Kidney epithelial cell (primary cell): Measurements from ENCODE around the gene CNTN5. TPM values are rescaled to one million over a fixed set of nuclear protein-coding genes. Genes with fewer than 3 reads are reported as not detected.

Source experiments
- DNase-seq: peaks from one replicate; pipeline ENCODE4 v3.0.0-alpha.2; 2010; ENCODE audit warnings: low read depth
- H3K27me3 ChIP-seq: 2 replicates; pipeline ENCODE4 v1.6.0; 2011; ENCODE audit warnings: low read length; ENCODE audit not compliant: control insufficient read depth, insufficient read depth
- H3K36me3 ChIP-seq: 2 replicates; pipeline ENCODE4 v1.5.1; 2011; ENCODE audit warnings: low read length; ENCODE audit not compliant: control insufficient read depth, insufficient read depth
- H3K4me3 ChIP-seq: 2 replicates; pipeline ENCODE4 v1.5.1; 2011; ENCODE audit warnings: low read depth, mild to moderate bottlenecking, control low read depth, low read length
- CTCF ChIP-seq: IDR thresholded peaks from 2 replicates; pipeline ENCODE4 v1.5.1; 2011; ENCODE audit warnings: mild to moderate bottlenecking, moderate library complexity, low read length, control low read depth, inconsistent platforms; ENCODE audit not compliant: insufficient read depth, poor library complexity, severe bottlenecking
- total RNA-seq: library from RNA; depleted of rRNA; stranded (reverse); fragments of >200 nt; gene quantifications from 2 replicates; pipeline ENCODE4 v1.2.3, GENCODE V29; 2015

CNTN5 gene
- total RNA-seq, 1 donor from 2014 or later, result 0.29 TPM

DNA sequence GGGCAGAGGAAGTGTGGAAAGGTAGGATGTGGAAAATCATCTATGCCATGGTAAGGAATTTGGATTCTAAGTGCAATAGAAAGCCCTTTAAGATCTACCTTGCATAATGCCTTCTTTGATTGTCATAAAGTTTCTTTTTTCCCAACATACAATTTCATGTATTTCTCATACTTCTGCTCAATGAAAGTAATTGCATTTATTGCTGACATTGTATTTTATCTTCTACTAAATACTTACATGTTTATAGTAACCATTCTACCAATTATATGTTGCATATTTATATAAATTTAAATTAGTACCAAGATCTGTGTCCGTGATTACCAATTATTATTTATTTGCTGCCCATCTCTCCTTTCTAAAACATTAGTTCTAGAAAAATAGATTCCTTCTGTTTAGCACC is 114.8 kb downstream of the CNTN5 start:
- Histone ChIP-seq H3K36me3 (no peaks in the 10 kb centered on the region), H3K4me3 (no peak overlapping the region), H3K27me3 (no peaks in the 10 kb centered on the region)
- no peak for DNase-seq
- no peak for TF ChIP-seq CTCF

DNA sequence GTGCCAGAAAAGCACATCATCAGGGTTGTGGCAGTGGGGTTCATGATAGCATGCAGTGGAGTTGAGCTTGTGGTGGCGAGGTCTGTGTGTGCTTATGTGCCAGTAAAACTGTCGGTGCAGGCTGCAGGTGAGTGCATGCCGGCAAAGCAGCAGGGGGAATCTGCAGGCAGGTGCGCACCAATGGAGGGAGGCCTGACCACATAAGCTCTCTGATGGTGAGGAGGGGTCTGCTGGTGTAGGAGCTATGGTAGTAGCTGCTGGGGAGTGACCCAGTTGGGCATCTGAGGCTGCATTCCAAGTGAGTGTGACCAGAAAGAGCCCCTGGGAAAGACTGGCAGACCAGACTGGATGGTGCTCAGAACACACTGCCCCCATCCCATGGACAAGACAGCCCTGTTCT is 121.5 kb downstream of the CNTN5 start:
- H3K36me3 ChIP-seq, result no peaks in the 10 kb centered on the region
- DNase-seq, result no peak
- no peak for TF ChIP-seq CTCF
- no peak overlapping the region for H3K4me3 ChIP-seq
- H3K27me3 ChIP-seq, result no peaks in the 10 kb centered on the region

DNA sequence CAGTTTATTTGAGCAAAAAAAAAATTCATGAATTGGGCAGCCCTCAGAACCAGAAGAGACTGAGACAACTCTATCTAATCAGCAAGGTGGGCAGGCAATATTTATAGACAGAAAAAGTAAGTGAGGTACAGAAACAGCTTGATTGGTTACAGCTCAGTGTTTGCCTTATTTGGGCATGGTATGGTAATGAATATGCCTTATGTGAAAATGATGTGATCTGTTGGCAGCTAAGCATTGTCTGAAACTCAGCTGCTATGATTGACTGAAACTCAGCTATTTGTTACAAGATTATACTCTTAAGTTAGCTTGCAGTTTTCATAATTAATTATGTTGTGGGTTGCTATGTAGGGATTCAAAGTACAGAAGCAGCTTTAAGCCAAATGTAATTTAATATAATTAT is 127.6 kb downstream of the CNTN5 start:
- H3K27me3 ChIP-seq, result no peaks in the 10 kb centered on the region
- H3K36me3 ChIP-seq, result no peaks in the 10 kb centered on the region
- no peak for DNase-seq
- TF ChIP-seq CTCF, result no peak
- no peak overlapping the region for H3K4me3 ChIP-seq

DNA sequence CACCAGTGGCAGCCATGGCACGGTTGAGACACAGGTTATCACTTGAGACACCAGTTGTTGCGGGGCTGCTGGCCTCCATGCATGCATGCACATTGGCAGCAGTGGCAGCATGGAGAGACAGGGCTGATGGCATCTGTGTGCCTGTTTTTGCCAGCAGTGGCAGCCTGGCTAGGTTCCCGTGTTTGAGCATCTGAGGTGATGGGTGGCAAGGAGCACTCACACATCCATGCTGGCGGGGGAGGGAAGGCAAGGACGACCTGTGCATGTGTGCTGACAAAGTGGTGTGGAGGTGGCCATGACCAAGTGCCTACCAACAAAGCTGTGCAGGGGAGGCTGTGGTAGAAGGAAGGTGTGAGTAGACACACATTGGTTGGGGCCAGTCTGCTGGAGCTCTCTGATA is 133.5 kb downstream of the CNTN5 start:
- no peaks in the 10 kb centered on the region for H3K27me3 ChIP-seq
- no peak for DNase-seq
- TF ChIP-seq CTCF, result no peak
- no peak overlapping the region for H3K4me3 ChIP-seq
- H3K36me3 ChIP-seq, result no peaks in the 10 kb centered on the region

DNA sequence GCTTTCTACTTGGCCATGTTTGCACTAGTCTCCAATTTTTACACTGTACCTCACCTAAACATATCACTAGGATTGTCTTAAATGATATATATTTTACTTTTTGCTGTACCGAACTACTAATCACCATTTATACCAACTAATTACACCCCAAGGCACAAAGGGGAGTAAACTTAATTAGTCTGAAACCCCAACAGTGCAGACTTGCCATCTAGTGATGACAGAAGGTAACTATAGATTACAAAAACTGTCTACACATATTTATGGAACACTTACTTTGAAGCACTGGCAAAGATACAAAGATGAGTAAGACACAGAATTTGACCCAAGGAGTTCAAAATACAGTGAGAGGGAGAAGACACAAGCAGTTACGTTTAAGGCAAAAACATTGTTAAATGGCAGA is 139.7 kb downstream of the CNTN5 start:
- H3K27me3 ChIP-seq, result no peaks in the 10 kb centered on the region
- H3K36me3 ChIP-seq, result no peaks in the 10 kb centered on the region
- no peak overlapping the region for H3K4me3 ChIP-seq
- DNase-seq, result no peak
- TF ChIP-seq CTCF, result no peak

- no peaks in the 10 kb centered on the region for H3K27me3 ChIP-seq
- no peak for TF ChIP-seq CTCF
- no peak overlapping the region for H3K4me3 ChIP-seq
- DNase-seq, result no peak
- no peaks in the 10 kb centered on the region for H3K36me3 ChIP-seq
These were observed 142.1 kb downstream of the CNTN5 start for GRCh38 chr11:99162819-99163218.
